ENCODE results near the gene OBI1. TPM values are rescaled to one million over a fixed set of nuclear protein-coding genes. Genes with fewer than 3 reads are reported as not detected.

OBI1 gene
- total and polyA plus RNA-seq, 2 donors (not counting 1 experiment from before 2014, with no cell fraction given) = 3.1 to 15.4 TPM

DNA sequence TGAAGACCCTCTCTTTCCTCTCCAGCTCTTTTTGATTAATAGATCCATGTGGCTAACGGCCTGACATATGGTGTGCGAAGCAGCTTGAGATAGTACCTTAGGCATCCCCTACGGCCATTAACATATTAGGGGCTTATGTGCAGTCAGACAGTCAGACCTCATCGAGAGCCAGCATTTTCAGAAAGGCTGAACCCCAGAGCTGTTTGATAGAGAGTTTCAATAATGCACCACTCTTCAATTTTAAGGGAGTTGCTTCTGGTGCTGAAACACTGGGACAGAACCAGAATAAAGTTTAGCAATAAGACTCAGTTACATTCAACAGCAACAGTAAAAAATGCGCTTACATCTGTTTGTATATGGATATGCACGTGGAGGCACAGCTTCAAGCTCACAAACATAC lies 66.4 kb downstream of the OBI1 start:
- POLR2A ChIA-PET = interaction anchor here (0.7 kb wide), 1 partner anchor 17 kb away, joined by 3 read pairs; no protein-coding TSS in a partner anchor
- peaks cover 3% of the 10 kb centered on the region for H3K9me3 Mint-ChIP-seq (ENCODE audit: insufficient read depth)

DNA sequence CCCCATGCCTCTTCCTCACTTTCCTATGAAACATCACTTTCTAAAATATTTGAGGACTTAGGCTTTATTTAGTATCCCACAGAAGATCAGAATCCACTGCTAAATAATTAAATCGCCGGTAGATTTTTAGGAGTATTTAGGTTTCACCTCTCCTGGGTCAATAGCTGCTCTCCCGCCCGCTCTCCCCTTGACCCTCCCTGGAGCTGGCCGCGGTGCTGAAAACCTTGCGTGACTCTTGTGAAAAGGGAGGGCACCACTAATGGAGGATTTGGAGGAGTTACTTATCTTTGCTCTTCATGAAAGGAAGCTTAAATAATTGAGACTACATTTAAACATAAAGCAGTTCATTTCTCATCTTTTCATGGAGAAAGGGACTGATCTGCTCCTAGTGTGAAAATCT lies 69.7 kb downstream of the OBI1 start:
- Mint-ChIP-seq H3K4me1 (peaks cover 6% of the 10 kb centered on the region), H3K4me3 (no peak overlapping the region), H3K27ac (no peak overlapping the region), H3K27me3 (peaks cover 83% of the 10 kb centered on the region), H3K9me3 (ENCODE audit: insufficient read depth) (peaks cover 4% of the 10 kb centered on the region)
- no peak overlapping the region for H2AFZ ChIP-seq (ENCODE audit: insufficient read depth, low read depth, low read length, poor library complexity, severe bottlenecking)
- intact Hi-C loops (cut with micrococcal nuclease) = no loop called here
- ChIA-PET POLR2A (no interaction called here), CTCF (no interaction called here)
- H3K4me3 ChIP-seq (ENCODE audit: control extremely low read depth in 1 of 5, extremely low read depth in 1 of 5, insufficient read depth in 1 of 5, low read depth in 2 of 5, low read length in 4 of 5) = no peak overlapping the region
- H3K4me2 ChIP-seq (replicated peaks; ENCODE audit: low read depth, low read length, poor library complexity, severe bottlenecking) = no peak overlapping the region
- H3K36me3 ChIP-seq (replicated peaks in 1 of 2; ENCODE audit: control extremely low read depth in 1 of 2, control insufficient read depth in 1 of 2, extremely low read depth in 1 of 2, insufficient read depth in 2 of 2, low read length in 1 of 2) = no peaks in the 10 kb centered on the region
- WGBS (ENCODE audit: insufficient coverage) = no CpG with 5 or more reads among the region's 7 CpGs
- H3K9ac ChIP-seq (ENCODE audit: low read length) = no peak overlapping the region
- H3K27me3 ChIP-seq (replicated peaks in 1 of 4; ENCODE audit: control extremely low read depth in 1 of 4, control insufficient read depth in 3 of 4, insufficient read depth in 4 of 4, low read length in 3 of 4) = peaks cover 0 to 78% (median 46%) of the 10 kb centered on the region in 4 experiments
- H4K20me1 ChIP-seq (ENCODE audit: control insufficient read depth, insufficient read depth, low read length, poor library complexity, severe bottlenecking) = no peaks in the 10 kb centered on the region
- peaks cover 0 to 15% (median 4%) of the 10 kb centered on the region in 3 donors for H3K9me3 ChIP-seq (ENCODE audit: control extremely low read depth in 1 of 3, control insufficient read depth in 2 of 3, insufficient read depth in 1 of 3, low read length in 2 of 3)
- ATAC-seq (ENCODE audit: low read depth) = no peak
- TF ChIP-seq, protein P1, sequence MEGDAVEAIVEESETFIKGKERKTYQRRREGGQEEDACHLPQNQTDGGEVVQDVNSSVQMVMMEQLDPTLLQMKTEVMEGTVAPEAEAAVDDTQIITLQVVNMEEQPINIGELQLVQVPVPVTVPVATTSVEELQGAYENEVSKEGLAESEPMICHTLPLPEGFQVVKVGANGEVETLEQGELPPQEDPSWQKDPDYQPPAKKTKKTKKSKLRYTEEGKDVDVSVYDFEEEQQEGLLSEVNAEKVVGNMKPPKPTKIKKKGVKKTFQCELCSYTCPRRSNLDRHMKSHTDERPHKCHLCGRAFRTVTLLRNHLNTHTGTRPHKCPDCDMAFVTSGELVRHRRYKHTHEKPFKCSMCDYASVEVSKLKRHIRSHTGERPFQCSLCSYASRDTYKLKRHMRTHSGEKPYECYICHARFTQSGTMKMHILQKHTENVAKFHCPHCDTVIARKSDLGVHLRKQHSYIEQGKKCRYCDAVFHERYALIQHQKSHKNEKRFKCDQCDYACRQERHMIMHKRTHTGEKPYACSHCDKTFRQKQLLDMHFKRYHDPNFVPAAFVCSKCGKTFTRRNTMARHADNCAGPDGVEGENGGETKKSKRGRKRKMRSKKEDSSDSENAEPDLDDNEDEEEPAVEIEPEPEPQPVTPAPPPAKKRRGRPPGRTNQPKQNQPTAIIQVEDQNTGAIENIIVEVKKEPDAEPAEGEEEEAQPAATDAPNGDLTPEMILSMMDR (IDR thresholded peaks at IDR 0.05) = no peak
- no peak for TF ChIP-seq EZH2 (IDR thresholded peaks at IDR 0.05; ENCODE audit: borderline replicate concordance, insufficient read depth, low read depth, low read length, poor library complexity, severe bottlenecking)
- H3K79me2 ChIP-seq (ENCODE audit: control insufficient read depth, insufficient read depth, low read length) = no peaks in the 10 kb centered on the region
- H3K27ac ChIP-seq (ENCODE audit: low read length in 2 of 2) = no peak overlapping the region
- peak; percentile 15 for DNase-seq
- peaks cover 3 to 18% of the 10 kb centered on the region in 2 donors for H3K4me1 ChIP-seq (ENCODE audit: control insufficient read depth in 2 of 2, insufficient read depth in 2 of 2, low read length in 2 of 2)

More for the DNA sequence above, 66.4 kb downstream of the OBI1 start:
- ATAC-seq (ENCODE audit: low read depth) (no peak), DNase-seq (peak; percentile 14)
- no peak overlapping the region for H3K27ac Mint-ChIP-seq
- no peak overlapping the region for H3K9ac ChIP-seq (ENCODE audit: low read length)
- no peak overlapping the region for H3K4me3 ChIP-seq (ENCODE audit: control extremely low read depth in 1 of 5, extremely low read depth in 1 of 5, insufficient read depth in 1 of 5, low read depth in 2 of 5, low read length in 4 of 5)
- no peak overlapping the region for H3K27ac ChIP-seq (ENCODE audit: low read length in 2 of 2)
- TF ChIP-seq, protein P1 (IDR thresholded peaks at IDR 0.05) = no peak
- no peak for TF ChIP-seq EZH2 (IDR thresholded peaks at IDR 0.05; ENCODE audit: borderline replicate concordance, insufficient read depth, low read depth, low read length, poor library complexity, severe bottlenecking)
- CTCF ChIA-PET = interaction anchor here (0.7 kb wide), 1 partner anchor 1605 kb away, joined by 4 read pairs; no protein-coding TSS in a partner anchor
- peaks cover under 1% of the 10 kb centered on the region for H3K4me1 Mint-ChIP-seq
- no peaks in the 10 kb centered on the region for H3K79me2 ChIP-seq (ENCODE audit: control insufficient read depth, insufficient read depth, low read length)
- no peaks in the 10 kb centered on the region for H4K20me1 ChIP-seq (ENCODE audit: control insufficient read depth, insufficient read depth, low read length, poor library complexity, severe bottlenecking)
- peaks cover 17 to 31% of the 10 kb centered on the region in 2 donors for H3K4me1 ChIP-seq (ENCODE audit: control insufficient read depth in 2 of 2, insufficient read depth in 2 of 2, low read length in 2 of 2)
- H3K27me3 Mint-ChIP-seq = peaks cover 84% of the 10 kb centered on the region
- no peaks in the 10 kb centered on the region for H3K36me3 ChIP-seq (replicated peaks in 1 of 2; ENCODE audit: control extremely low read depth in 1 of 2, control insufficient read depth in 1 of 2, extremely low read depth in 1 of 2, insufficient read depth in 2 of 2, low read length in 1 of 2)
- H3K27me3 ChIP-seq (replicated peaks in 1 of 4; ENCODE audit: control extremely low read depth in 1 of 4, control insufficient read depth in 3 of 4, insufficient read depth in 4 of 4, low read length in 3 of 4) = peaks cover 0 to 87% (median 68%) of the 10 kb centered on the region in 4 experiments
- no peak overlapping the region for H3K4me2 ChIP-seq (replicated peaks; ENCODE audit: low read depth, low read length, poor library complexity, severe bottlenecking)
- WGBS (ENCODE audit: insufficient coverage) = no CpG with 5 or more reads among the region's 6 CpGs
- no peak overlapping the region for H2AFZ ChIP-seq (ENCODE audit: insufficient read depth, low read depth, low read length, poor library complexity, severe bottlenecking)
- H3K9me3 ChIP-seq (ENCODE audit: control extremely low read depth in 1 of 3, control insufficient read depth in 2 of 3, insufficient read depth in 1 of 3, low read length in 2 of 3) = peaks cover 1 to 35% (median 11%) of the 10 kb centered on the region in 3 donors
- intact Hi-C loops (cut with micrococcal nuclease) = no loop called here
- H3K4me3 Mint-ChIP-seq = no peak overlapping the region

Measured in B cell (primary cell).